SHP77 (cell line): Measurements from ENCODE around the gene SLC30A3.

ENCODE experiments used
- DNase-seq, 2 experiments: peaks; one replicate each; lab custom pipeline; 2025; lab: John Stamatoyannopoulos, UW

The SLC30A3 gene

GRCh38 chr2:27227501-27227900, 35.3 kb downstream of the SLC30A3 start:
- no peak for DNase-seq

DNA sequence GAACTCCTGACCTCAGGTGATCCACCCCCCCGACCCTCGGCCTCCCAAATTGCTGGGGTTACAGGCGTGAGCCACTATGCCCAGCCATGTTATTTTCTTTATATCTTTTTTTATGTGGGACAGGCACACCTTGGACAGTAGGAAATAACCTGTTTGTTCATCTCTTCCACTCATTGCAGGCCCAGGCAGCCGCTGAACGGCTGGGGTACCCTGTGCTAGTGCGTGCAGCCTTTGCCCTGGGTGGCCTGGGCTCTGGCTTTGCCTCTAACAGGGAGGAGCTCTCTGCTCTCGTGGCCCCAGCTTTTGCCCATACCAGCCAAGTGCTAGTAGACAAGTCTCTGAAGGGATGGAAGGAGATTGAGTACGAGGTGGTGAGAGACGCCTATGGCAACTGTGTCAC, 37.3 kb downstream of the SLC30A3 start:
- DNase-seq = no peak

DNA sequence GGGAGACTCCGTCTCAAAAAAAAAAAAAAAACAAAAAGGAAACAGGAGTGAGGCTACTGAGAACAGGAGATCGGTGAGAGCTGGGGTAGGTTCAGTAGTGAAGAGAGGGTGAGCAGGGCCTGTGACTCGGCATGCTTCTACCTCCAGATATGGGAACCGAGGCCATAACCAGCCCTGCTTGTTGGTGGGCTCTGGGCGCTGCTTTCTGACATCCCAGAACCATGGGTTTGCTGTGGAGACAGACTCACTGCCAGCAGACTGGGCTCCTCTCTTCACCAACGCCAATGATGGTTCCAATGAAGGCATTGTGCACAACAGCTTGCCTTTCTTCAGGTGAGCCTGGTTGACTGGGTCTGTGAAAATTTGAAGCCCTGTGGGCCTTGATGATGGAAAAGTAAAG, 39.4 kb downstream of the SLC30A3 start:
- no peak for DNase-seq

DNA sequence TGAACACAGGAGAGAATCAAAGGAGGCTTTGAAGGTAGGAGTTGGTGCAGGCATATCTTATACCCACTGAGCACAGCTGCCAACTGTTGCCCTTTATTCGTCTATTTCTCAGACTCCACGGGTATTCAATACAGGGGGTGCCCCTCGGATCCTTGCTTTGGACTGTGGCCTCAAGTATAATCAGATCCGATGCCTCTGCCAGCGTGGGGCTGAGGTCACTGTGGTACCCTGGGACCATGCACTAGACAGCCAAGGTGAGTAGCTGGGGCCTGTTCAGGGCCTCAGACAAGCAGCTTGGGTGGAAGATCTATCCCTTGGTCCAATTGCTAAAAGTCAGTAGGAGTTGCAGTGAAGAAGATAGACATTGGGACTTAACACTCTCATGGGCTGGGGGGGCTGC, 40.4 kb downstream of the SLC30A3 start:
- DNase-seq = no peak

DNA sequence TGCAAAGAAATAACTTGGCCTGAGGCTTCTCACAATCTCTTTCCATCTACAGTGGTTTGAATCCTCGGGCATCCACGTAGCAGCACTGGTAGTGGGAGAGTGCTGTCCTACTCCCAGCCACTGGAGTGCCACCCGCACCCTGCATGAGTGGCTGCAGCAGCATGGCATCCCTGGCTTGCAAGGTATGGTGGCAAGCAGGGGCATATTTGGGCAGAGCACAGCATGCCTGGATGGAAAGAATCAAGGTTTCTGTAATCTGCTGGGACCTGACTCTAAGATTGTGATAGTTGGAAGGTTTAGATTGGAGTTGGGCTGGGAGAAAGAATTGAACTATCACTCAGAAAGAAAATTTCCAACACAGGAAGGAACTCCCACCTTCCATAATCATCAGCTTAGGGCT, 41.7 kb downstream of the SLC30A3 start:
- no peak for DNase-seq

- no peak for DNase-seq
Measured at GRCh38 chr2:27220091-27220490, 42.8 kb downstream of the SLC30A3 start.

- no peak for DNase-seq
Measured at GRCh38 chr2:27219091-27219490, 43.8 kb downstream of the SLC30A3 start.

- DNase-seq = no peak
Measured at GRCh38 chr2:27218614-27219013, 44.2 kb downstream of the SLC30A3 start.

GRCh38 chr2:27217173-27218121, 45.4 kb downstream of the SLC30A3 start, which contains the start of gene CAD:
CAD (plus strand) TSS chr2:27217369; CDS start chr2:27217552, 183 bp downstream.
- peak; percentile 78 to 79 for DNase-seq

DNA sequence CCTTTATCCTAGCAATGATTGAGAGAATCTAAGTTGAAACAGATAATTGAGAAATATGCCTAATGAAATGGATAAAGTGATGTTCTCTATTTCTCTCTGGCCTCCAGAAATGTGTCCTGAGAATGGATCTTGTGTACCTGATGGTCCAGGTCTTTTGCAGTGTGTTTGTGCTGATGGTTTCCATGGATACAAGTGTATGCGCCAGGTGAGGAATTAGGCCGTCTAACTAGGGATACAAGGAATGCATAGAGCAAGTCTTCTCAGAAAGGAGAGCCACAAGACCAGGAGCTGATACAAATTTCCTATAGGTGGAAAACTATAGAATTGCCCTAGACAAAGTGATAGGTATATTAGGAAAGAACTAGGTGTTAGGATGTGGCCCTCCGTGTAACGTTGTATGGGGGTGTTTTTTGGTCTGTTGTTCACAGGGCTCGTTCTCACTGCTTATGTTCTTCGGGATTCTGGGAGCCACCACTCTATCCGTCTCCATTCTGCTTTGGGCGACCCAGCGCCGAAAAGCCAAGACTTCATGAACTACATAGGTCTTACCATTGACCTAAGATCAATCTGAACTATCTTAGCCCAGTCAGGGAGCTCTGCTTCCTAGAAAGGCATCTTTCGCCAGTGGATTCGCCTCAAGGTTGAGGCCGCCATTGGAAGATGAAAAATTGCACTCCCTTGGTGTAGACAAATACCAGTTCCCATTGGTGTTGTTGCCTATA, 46.3 kb downstream of the SLC30A3 start:
- no peak for DNase-seq

GRCh38 chr2:27214941-27215340, 47.9 kb downstream of the SLC30A3 start:
- DNase-seq = no peak

- DNase-seq = peak in 1 of 2 experiments; percentile 25
Measured at GRCh38 chr2:27212626-27213471, 50.0 kb downstream of the SLC30A3 start.

- peak; percentile 72 to 86 for DNase-seq
Measured at GRCh38 chr2:27211943-27212625, 50.8 kb downstream of the SLC30A3 start, which contains the start of the genes ATRAID and SLC5A6. ATRAID (plus strand) TSS chr2:27212041; CDS start chr2:27212369, 328 bp downstream. SLC5A6 (minus strand) TSS chr2:27212268; CDS start chr2:27207650, 4,618 bp downstream.

DNA sequence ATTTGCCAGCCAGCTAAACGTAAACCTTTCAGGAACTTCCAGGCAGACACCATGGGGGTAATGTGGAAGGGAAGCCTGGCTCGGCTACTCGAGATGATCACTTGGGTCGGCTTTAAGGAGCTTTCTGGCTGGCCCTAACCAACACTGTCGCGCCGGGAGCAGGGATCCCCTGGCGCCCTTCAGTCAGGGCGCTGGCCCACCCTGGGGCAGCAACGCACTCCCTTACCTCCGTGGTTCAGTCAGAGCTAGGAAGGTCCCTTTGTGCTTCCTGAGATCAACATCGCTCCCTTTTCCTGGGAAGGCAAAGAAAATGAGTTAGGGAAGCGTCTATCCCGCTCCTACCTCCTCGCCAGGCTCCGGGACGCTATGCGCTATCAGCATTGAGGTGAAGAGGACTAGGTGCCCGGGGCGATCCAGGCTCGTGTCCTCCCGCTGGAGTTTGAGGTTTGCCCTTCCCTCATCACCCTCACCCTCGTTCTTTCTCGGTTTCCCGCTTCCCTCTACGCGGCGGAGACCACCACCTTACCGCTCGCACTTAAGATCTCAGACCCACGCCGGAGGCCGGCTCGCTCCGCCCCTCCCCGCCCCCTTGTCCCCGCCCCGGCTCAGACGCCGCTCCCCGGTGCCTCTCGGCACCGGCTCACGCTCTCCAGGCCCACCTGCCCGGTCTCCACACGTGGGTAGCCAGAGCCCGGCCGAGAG, 51.5 kb downstream of the SLC30A3 start:
- peak in 1 of 2 experiments; percentile 92 for DNase-seq

DNA sequence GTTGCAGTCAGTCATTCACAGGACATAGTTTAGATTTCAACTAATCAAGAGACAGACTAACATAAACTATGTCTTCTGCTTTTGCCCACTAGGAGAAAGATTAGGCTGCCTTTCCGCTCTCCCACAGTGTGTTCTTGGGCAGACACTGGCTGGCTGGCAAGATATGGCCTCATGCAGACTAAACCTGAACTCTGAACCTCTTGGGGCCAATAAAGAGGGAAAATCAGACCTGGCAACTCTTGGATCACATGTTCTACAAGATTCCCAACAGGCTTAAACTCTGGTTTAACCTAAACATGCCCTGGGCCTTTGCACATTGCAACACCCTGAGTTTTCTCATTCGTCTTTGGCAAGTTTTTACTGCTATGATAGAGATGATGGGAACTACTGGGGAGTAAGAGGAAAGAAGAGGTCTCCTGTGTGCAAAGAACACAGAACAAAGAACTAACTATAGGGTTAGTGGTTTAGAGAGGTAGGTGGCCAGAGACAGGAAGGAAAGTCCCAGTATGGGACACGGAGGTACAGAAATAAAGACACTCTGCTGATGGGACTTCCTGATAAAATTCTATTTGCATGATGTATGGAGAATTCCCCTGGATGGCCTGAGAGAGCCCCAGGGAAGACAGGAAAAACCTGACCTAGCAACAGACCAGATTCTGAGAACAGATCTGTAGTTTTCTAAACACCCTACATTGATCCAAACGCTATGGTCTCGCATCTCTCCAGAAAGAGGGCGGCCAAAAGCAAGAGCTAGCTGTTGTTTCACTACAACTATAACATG, 53.0 kb downstream of the SLC30A3 start:
- no peak for DNase-seq

DNA sequence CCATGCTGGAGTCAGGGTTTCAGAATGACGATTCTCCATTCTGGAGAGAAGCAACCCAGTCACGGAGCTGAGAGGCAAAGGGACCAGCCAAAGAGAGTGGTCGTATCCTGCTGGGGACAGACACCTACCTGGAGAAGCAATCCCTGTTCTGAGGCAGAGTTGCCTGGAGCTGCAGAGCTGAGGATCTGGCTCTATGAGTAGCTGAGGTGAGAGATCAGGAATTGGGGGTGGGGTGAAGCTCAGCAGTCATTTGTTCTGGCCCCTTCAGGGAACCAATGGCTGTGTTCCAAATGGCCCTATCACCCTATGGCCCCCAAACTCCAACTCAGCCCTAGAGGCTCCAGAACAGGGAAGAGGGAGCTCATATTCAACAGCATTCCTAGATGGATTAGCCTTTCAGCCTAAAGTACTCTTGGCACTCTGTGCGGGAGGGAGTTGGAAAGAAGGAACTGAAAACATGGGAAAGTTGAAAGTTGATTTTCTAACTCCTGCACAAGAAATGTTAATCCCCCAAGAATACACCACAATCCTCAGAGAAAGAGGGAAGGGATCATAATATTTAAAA, 54.3 kb downstream of the SLC30A3 start:
- DNase-seq = no peak

DNA sequence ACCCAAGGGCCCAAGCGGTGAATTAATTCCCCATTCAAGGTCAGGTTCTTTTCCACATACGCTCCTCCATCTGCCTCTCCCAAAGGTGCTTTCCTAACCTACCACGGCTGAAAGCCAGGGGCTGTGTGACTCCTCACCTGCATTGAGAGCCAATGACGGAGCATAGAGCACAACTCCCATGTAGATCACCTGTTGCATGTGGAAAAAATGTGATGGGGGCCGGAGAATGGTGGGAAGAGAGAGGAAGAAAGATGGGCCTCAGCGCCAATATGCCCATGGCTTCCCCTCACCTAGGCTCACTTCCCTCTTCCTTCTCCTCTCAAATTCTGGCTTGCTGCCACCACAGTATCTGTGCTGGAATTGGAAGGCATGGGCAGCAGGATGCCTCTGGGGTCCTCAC, 56.5 kb downstream of the SLC30A3 start:
- DNase-seq = no peak

- no peak for DNase-seq
Measured at GRCh38 chr2:27205206-27205605, 57.6 kb downstream of the SLC30A3 start.

GRCh38 chr2:27204566-27204965, 58.3 kb downstream of the SLC30A3 start:
- no peak for DNase-seq
